Lower leg skin (tissue), 4 donors: ENCODE data around the gene PRELID2. TPM values are rescaled to one million over a fixed set of nuclear protein-coding genes. Genes with fewer than 3 reads are reported as not detected.

Experiments used
- DNase-seq, 2 donors: peaks; one replicate each; pipeline ENCODE4 v3.0.0-alpha.2; 2019; ENCODE audit warnings: low spot score in 2 of 2
- H3K4me3 ChIP-seq: fragments of 200-600 bp; sonication (generic); 2 replicates; pipeline ENCODE4 v1.5.1; 2017; ENCODE audit warnings: mild to moderate bottlenecking, low read depth; ENCODE audit not compliant: poor library complexity, severe bottlenecking
- POLR2A ChIP-seq, 2 donors: fragments of 450-650 bp; IDR thresholded peaks; one replicate each; pipeline ENCODE4 v1.6.1; 2016 to 2017; ENCODE audit warnings: antibody characterized with exemption in 2 of 2, mild to moderate bottlenecking in 1 of 2, moderate library complexity in 1 of 2
- WGBS, 2 donors: methylation state at CpG; one replicate each; pipeline ENCODE4 v1.1.5; 2018; 5-methylcytosine and 5-hydroxymethylcytosine counted together
- intact Hi-C: fragments of 100-400 bp; cut with DNase I; formaldehyde crosslinking; loops from one replicate; pipeline ENCODE4 v1.15.0; 2023; ENCODE audit warnings: low total_unique reads
- total RNA-seq, 4 donors: library from RNA; depleted of rRNA; stranded (reverse); fragments of >200 nt; gene quantifications; one replicate each; pipeline ENCODE4 v1.1.0, GENCODE V29; 2016
- TF ChIP-seq, protein P1 (sequence below), 3 donors: fragments of 450-650 bp; IDR thresholded peaks; one replicate each; pipeline ENCODE4 v1.5.1; 2016; ENCODE audit warnings: antibody characterized with exemption in 3 of 3, mild to moderate bottlenecking in 3 of 3, moderate library complexity in 2 of 3

Gene PRELID2
- total RNA-seq, 4 donors from 2014 or later = 2.9 to 6.4 (median 4.7) TPM

DNA sequence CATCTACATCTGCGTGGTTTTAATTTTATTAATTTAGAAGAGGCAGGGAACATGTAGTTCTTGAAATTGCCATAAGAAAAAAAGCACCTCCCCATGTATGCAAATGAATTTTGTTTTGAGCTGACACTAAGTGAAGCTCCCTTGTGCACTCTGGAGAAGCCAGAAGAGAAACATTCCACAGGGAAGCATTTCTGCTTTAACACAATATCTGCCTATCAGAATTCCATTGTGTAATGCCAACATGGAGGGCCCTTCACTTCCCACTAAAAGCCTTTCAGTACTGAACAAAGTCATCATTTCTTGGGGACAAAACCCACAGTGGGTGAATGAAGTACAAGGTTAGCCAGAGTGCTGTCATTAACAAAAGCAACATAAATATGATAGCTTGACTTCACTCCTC is 59.7 kb downstream of the PRELID2 start:
- TF ChIP-seq, protein P1, sequence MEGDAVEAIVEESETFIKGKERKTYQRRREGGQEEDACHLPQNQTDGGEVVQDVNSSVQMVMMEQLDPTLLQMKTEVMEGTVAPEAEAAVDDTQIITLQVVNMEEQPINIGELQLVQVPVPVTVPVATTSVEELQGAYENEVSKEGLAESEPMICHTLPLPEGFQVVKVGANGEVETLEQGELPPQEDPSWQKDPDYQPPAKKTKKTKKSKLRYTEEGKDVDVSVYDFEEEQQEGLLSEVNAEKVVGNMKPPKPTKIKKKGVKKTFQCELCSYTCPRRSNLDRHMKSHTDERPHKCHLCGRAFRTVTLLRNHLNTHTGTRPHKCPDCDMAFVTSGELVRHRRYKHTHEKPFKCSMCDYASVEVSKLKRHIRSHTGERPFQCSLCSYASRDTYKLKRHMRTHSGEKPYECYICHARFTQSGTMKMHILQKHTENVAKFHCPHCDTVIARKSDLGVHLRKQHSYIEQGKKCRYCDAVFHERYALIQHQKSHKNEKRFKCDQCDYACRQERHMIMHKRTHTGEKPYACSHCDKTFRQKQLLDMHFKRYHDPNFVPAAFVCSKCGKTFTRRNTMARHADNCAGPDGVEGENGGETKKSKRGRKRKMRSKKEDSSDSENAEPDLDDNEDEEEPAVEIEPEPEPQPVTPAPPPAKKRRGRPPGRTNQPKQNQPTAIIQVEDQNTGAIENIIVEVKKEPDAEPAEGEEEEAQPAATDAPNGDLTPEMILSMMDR (IDR thresholded peaks at IDR 0.05) = no peak
- TF ChIP-seq POLR2A (IDR thresholded peaks at IDR 0.05) = no peak
- no peak overlapping the region for H3K4me3 ChIP-seq
- no peak for DNase-seq
- intact Hi-C loops = no loop called here
- WGBS, 2 donors = 57 to 67% methylated on average over 1 of the region's 1 CpG

DNA sequence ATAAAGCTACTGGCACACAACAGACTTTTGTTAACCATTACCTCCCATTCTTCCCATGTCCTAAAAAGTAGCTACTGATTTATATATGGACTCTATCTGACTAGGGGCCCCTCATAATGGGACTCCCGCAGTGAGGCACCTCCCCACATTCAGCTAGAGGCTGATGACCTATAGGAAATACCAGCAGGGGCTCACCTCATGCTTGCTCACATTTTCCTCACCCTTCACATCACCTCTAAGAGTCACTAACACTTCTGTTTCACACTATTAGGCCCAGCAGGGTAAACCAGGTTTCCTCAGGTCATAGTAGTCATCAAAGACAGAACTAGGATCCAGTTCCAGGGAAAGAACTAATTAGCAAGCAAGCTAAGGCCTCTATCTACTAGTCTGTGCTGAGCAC is 60.7 kb downstream of the PRELID2 start:
- H3K4me3 ChIP-seq = no peak overlapping the region
- 92 to 95% methylated on average over 1 of the region's 1 CpG for WGBS, 2 donors
- DNase-seq = no peak
- TF ChIP-seq, protein P1 (IDR thresholded peaks at IDR 0.05) = no peak
- TF ChIP-seq POLR2A (IDR thresholded peaks at IDR 0.05) = no peak
- intact Hi-C loops = no loop called here

DNA sequence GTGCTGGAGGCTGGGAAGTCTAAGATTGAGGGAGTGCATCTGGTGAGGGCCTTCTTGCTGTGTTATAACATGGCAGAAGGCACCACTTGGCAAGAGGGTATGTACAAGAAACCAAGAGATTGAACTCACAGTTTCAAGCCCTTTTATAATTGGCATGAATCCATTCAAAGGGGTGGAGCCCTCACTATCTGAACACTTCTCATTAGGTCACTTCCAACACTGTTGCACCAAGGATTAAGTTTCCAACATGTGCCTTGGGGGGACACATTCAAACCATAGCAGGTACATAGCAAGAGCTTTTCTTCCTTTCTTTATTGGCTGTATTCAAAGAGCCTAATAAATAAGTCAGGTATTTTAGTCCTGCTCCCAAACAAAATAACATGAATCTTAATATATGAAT is 62.7 kb downstream of the PRELID2 start:
- H3K4me3 ChIP-seq = no peak overlapping the region
- TF ChIP-seq, protein P1 (IDR thresholded peaks at IDR 0.05) = no peak
- TF ChIP-seq POLR2A (IDR thresholded peaks at IDR 0.05) = no peak
- intact Hi-C loops = no loop called here
- no peak for DNase-seq

DNA sequence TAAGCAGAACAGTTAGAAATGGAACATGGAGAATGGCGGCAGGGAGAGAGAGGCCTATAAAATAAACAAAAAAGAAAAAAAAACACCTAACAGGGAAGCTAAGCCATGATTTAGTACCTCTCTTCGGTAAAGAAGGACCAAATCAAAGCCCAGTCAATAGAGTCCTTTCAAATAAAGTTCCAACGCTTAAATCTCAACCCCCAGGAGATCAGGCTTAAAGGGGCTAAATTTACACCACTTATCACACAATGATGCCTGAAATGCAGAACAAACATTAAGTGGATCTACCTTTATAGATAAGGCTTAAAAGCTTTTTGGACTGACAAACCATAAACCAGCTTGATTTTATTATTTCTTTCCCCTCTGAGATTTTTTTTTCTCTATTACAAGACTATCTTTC is 66.3 kb downstream of the PRELID2 start:
- 78 to 90% methylated on average over 3 of the region's 3 CpGs for WGBS, 2 donors
- no peak for DNase-seq
- TF ChIP-seq POLR2A (IDR thresholded peaks at IDR 0.05) = no peak
- TF ChIP-seq, protein P1 (IDR thresholded peaks at IDR 0.05) = no peak
- no peak overlapping the region for H3K4me3 ChIP-seq
- intact Hi-C loops = no loop called here

DNA sequence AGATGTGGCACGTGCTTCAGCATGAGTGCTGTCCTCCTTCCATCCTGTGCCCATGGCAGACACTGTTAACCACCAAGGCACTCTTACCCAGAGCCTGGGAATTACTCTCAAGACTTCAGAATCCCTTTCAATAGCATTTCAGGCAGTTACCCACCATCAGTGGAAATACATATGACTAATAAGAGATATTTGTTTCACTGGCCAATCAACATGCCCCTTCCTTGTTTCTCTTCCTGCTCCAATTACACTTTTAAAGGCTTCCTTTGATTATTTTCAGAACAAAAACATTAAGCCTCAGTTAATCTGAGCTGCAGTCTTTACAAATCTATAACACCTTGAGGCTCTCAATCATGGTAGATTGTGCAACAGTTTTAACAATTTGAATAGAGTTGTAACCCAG is 70.8 kb downstream of the PRELID2 start:
- 90 to 100% methylated on average over 1 of the region's 1 CpG for WGBS, 2 donors
- intact Hi-C loops = no loop called here
- H3K4me3 ChIP-seq = no peak overlapping the region
- no peak for DNase-seq
- TF ChIP-seq, protein P1 (IDR thresholded peaks at IDR 0.05) = no peak
- no peak for TF ChIP-seq POLR2A (IDR thresholded peaks at IDR 0.05)

DNA sequence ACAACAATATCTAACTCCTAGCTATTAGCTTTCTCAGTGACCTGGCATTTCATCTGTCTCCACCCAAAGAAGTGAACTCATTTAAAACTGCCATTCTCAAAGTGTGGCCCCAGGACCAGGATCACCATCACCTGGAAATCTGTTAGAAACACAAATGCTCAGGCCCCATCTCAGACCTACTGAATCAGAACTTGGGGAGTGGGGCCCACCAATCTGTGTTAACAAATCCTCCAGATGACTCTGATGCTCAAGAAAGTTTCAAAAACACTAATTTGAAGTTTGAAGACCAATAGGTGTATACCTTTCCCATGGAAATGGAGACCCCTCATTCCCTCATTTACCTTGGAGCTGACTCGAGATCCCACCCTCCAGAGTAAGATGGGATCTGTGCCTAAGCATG is 72.3 kb downstream of the PRELID2 start:
- H3K4me3 ChIP-seq = no peak overlapping the region
- intact Hi-C loops = no loop called here
- WGBS, 2 donors = 89 to 92% methylated on average over 1 of the region's 1 CpG
- no peak for DNase-seq
- no peak for TF ChIP-seq POLR2A (IDR thresholded peaks at IDR 0.05)
- TF ChIP-seq, protein P1 (IDR thresholded peaks at IDR 0.05) = no peak
